Brain microvascular endothelial cell (primary cell): Measurements from ENCODE around the gene LILRB2.
"Not testable (repeated sequence)": the region's sequence is repeated elsewhere in the genome, so short reads cannot be mapped to it uniquely, and the experiment has no call there.

ENCODE experiments used
- DNase-seq: peaks from one replicate; pipeline ENCODE4 v3.0.0-alpha.2; 2020
- H3K27ac ChIP-seq: fragments of 250-450 bp; sonication (Bioruptor Pico); 2 replicates; pipeline ENCODE4 v1.5.1; 2020; ENCODE audit warnings: mild to moderate bottlenecking, moderate library complexity
- H3K27me3 ChIP-seq: fragments of 250-450 bp; sonication (Bioruptor Pico); replicated peaks from 2 replicates; pipeline ENCODE4 v1.5.1; 2020; ENCODE audit warnings: mild to moderate bottlenecking
- H3K36me3 ChIP-seq: fragments of 250-450 bp; sonication (Bioruptor Pico); replicated peaks from 2 replicates; pipeline ENCODE4 v1.5.1; 2020; ENCODE audit warnings: mild to moderate bottlenecking
- H3K4me3 ChIP-seq: 2 replicates; pipeline ENCODE4 v1.5.1; 2011; ENCODE audit warnings: low read depth, mild to moderate bottlenecking, control low read depth, low read length, moderate library complexity
- in situ Hi-C: cut with HindIII; loops from 2 replicates; pipeline ENCODE4 v1.10.0; 2017; ENCODE audit warnings: low sequenced_read_pairs, low pct_ligation_motif_present
- TF ChIP-seq, protein P1 (sequence below): IDR thresholded peaks from 2 replicates; pipeline ENCODE4 v1.5.1; 2011; ENCODE audit warnings: low read depth, mild to moderate bottlenecking, moderate library complexity, low read length, control low read depth, inconsistent platforms; ENCODE audit errors: missing control alignments

The LILRB2 gene

GRCh38 chr19:54233941-54234340 is 47.0 kb downstream of the LILRB2 start:
- H3K36me3 ChIP-seq, result no peaks in the 10 kb centered on the region
- no peaks in the 10 kb centered on the region for H3K27me3 ChIP-seq
- no peak overlapping the region for H3K4me3 ChIP-seq
- TF ChIP-seq, protein P1, sequence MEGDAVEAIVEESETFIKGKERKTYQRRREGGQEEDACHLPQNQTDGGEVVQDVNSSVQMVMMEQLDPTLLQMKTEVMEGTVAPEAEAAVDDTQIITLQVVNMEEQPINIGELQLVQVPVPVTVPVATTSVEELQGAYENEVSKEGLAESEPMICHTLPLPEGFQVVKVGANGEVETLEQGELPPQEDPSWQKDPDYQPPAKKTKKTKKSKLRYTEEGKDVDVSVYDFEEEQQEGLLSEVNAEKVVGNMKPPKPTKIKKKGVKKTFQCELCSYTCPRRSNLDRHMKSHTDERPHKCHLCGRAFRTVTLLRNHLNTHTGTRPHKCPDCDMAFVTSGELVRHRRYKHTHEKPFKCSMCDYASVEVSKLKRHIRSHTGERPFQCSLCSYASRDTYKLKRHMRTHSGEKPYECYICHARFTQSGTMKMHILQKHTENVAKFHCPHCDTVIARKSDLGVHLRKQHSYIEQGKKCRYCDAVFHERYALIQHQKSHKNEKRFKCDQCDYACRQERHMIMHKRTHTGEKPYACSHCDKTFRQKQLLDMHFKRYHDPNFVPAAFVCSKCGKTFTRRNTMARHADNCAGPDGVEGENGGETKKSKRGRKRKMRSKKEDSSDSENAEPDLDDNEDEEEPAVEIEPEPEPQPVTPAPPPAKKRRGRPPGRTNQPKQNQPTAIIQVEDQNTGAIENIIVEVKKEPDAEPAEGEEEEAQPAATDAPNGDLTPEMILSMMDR, result no peak
- no peak for DNase-seq
- H3K27ac ChIP-seq, result no peak overlapping the region
- in situ Hi-C loops, result no loop called here

DNA sequence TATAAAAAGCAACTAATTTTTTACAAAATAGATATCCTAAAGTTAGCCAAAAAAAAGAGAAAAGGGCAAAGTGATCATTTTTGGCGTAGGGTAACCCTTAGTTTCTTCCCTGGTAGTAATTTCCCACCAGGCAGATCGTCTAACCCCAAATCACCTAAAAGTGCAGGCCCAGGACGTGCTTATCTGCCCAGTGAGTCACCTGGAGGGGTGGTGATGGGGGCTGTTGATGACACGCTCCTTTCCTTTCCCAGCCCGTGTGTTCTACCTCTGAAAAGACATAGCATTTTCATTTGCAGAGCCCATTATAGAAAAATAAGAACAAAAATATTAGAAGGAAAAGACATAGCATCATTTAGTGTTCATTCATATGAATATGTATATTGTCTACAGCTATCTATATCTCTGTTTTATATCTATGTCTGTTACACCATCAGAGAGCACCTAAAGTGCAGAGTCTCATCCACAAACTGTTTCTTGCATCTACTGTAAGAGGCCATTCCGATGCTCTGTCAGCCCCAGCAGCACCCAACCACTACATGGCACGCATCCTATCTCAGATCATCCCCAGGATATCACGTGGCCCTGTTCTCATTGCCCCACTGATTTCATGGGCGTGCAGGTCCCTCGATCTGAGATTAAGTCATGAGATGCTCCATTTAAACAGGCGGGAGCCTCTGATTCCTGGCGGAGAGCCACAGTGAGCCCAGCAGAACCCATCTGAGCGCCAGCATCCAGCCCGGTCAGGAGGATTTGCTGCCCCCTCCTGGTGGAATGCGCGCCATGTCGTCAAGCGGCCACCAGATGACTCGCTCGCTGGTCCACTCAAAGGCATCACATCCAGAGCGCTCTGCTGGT is 49.6 kb downstream of the LILRB2 start:
- TF ChIP-seq, protein P1, result peak; percentile 95
- Histone ChIP-seq H3K36me3 (no peaks in the 10 kb centered on the region), H3K4me3 (no peak overlapping the region), H3K27me3 (no peaks in the 10 kb centered on the region), H3K27ac (no peak overlapping the region)
- peak; percentile 69 for DNase-seq
- in situ Hi-C loops, result no loop called here

- TF ChIP-seq, protein P1, result no peak
- Histone ChIP-seq H3K36me3 (no peaks in the 10 kb centered on the region), H3K4me3 (no peak overlapping the region), H3K27ac (no peak overlapping the region), H3K27me3 (no peaks in the 10 kb centered on the region)
- in situ Hi-C loops, result no loop called here
- no peak for DNase-seq
Observed at GRCh38 chr19:54230031-54230430, 50.9 kb downstream of the LILRB2 start.

- H3K36me3 ChIP-seq, result no peaks in the 10 kb centered on the region
- in situ Hi-C loops, result no loop called here
Observed at GRCh38 chr19:54229146-54229545, 51.8 kb downstream of the LILRB2 start.

DNA sequence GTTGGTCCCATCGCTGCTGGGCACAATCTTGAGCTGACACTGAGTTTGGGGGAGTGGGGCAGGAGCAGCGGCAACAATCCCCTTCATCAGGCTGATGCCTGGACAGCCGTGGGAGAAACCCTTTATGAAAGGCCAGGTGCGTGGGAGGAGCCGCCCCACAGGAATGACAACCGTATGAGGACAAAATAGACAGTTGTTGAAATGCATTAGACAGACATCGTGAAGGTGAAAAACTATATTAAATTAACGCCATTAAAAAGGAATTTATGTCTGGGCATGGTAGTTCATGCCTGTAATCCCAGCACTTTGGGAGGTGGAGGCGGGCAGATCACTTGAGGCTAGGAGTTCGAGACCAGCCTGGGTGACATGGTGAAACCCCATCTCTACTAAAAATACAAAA is 56.3 kb downstream of the LILRB2 start:
- H3K27ac ChIP-seq, H3K27me3 ChIP-seq, DNase-seq, in situ Hi-C loops, H3K4me3 ChIP-seq, H3K36me3 ChIP-seq: not testable (repeated sequence)

More at GRCh38 chr19:54229146-54229545, 51.8 kb downstream of the LILRB2 start:
- Histone ChIP-seq H3K4me3 (no peak overlapping the region), H3K27me3 (no peaks in the 10 kb centered on the region), H3K27ac (no peak overlapping the region)
- DNase-seq, result no peak
- TF ChIP-seq, protein P1, result no peak

GRCh38 chr19:54223937-54224281 is 57.0 kb downstream of the LILRB2 start:
- in situ Hi-C loops, H3K4me3 ChIP-seq, H3K27me3 ChIP-seq, H3K27ac ChIP-seq, DNase-seq, H3K36me3 ChIP-seq: not testable (repeated sequence)
